Measurements from ENCODE around the gene APP. TPM values are rescaled to one million over a fixed set of nuclear protein-coding genes. Genes with fewer than 3 reads are reported as not detected.
A peak's percentile ranks its signal among the peaks of the same experiment; 100 is the strongest.

The APP gene
- total RNA-seq, 2 donors from 2014 or later: 20.5 to 46.6 TPM

DNA sequence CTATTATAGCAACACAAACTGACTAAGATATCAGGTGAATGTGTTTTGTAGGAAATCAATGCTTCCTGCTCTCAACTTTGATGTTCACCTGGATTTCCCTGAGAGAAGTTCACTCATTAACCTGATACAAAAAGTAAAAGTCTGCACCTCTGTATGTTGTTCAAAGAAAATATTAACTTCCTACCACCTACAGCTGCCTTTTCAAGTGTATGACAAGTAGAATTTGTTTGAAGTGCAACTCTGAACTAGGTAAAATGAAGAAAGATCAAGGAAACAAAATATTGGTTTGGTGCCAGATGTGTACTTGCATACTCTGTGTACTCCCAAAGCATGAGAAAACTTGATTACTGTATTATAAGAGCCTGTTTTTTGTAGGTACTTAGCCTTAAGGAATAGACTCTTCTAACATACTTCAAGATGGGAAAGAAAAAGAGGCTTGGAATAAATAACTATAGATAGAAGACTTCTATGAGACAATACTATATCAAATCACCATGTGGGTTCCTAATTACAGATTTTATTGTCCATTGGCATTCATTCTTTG, 193.4 kb downstream of the APP start:
- Mint-ChIP-seq H3K36me3 (ENCODE audit: low read depth) (peaks cover 76% of the 10 kb centered on the region), H3K4me3 (no peak overlapping the region), H3K27ac (no peak overlapping the region)

DNA sequence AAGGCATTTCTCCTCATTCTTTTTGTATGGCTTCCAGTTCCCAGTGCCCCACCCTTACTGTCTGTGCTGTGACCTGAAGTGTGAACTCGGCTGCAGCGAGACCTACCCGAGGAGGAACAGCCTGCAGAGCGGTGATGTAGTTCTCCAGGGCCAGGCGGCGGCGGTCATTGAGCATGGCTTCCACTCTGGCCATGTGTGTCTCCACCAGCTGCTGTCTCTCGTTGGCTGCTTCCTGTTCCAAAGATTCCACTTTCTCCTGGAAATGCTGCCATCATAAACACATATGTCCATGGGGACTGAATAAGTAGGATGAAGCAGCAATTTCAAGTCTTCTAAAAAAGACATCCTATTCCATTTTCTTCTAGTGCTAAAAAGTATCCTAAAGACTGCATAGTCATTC, 195.6 kb downstream of the APP start:
- H3K4me1 Mint-ChIP-seq: no peaks in the 10 kb centered on the region
- no peaks in the 10 kb centered on the region for H3K27me3 Mint-ChIP-seq
- H3K9me3 Mint-ChIP-seq: no peaks in the 10 kb centered on the region
- no peak overlapping the region for H3K27ac Mint-ChIP-seq
- peaks cover 76% of the 10 kb centered on the region for H3K36me3 Mint-ChIP-seq (ENCODE audit: low read depth)
- no peak for ATAC-seq (replicated peaks)
- no peak overlapping the region for H3K4me3 Mint-ChIP-seq

More for the DNA sequence above, 193.4 kb downstream of the APP start:
- no peaks in the 10 kb centered on the region for H3K4me1 Mint-ChIP-seq
- H3K9me3 Mint-ChIP-seq: no peaks in the 10 kb centered on the region
- ATAC-seq (replicated peaks): no peak
- H3K27me3 Mint-ChIP-seq: no peaks in the 10 kb centered on the region

DNA sequence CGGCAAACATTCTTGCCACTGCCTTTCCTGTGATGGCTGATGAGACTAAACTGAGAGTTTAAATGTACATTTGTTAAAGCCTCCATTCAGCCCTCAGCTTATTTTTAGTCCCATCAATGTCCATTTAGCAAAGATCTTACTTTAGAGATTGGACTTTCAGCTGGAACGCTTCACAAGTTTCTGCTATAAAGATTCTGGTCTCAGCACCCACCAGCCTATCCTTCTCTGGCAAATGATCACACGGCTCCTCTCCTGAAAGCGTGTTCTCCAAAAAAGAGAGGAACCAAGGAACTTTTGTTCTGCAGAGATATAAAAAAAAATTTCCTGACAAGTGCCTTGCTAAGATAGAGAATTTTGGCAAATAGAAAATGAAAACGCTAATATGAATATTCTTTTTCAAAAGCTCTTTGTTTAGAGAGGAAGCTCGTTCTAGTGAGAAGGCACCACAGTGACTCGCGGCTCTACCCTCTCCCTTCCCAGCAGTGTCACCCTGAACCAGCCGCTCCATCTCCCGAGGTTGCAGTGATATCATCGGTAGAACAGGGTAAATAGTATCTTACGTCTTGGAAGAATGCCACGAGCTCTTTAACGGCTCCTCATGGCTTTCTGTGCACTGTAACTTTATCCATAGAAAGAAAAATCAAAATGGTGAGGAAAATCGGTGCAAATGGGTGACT, 200.2 kb downstream of the APP start:
- Mint-ChIP-seq H3K9me3 (no peaks in the 10 kb centered on the region), H3K27ac (no peak overlapping the region), H3K4me1 (no peaks in the 10 kb centered on the region), H3K27me3 (no peaks in the 10 kb centered on the region), H3K36me3 (ENCODE audit: low read depth) (peaks cover 63% of the 10 kb centered on the region), H3K4me3 (no peak overlapping the region)
- no peak for ATAC-seq (replicated peaks)

DNA sequence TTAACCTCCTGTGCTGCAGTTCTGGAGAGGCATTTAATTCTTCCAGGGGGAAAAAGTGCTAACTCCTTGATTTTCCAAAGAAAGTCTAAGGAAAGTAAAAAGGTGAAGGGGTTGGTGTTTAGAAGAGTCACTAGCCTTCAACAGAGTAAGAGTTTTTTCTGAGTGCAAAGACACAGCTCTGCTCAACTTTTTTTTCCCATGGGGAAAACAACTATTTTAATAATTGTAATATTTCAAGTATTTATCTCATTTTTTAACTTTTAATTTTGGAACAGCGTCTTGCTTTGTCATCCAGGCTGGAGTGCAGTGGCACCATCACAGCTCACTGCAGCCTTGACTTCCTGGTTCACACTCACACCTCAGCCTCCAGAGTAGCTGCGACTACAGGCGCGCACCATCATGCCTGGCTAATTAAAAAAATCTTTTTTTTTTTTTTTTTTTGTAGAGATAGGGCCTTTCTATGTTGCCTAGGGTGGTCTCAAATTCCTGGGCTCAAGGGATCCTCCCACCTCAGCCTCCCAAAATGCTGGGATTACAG, 202.6 kb downstream of the APP start:
- Mint-ChIP-seq H3K27ac (peak overlapping the region; percentile 30), H3K4me1 (no peaks in the 10 kb centered on the region), H3K9me3 (no peaks in the 10 kb centered on the region), H3K27me3 (no peaks in the 10 kb centered on the region), H3K4me3 (no peak overlapping the region), H3K36me3 (ENCODE audit: low read depth) (peaks cover 47% of the 10 kb centered on the region)
- no peak for ATAC-seq (replicated peaks)

DNA sequence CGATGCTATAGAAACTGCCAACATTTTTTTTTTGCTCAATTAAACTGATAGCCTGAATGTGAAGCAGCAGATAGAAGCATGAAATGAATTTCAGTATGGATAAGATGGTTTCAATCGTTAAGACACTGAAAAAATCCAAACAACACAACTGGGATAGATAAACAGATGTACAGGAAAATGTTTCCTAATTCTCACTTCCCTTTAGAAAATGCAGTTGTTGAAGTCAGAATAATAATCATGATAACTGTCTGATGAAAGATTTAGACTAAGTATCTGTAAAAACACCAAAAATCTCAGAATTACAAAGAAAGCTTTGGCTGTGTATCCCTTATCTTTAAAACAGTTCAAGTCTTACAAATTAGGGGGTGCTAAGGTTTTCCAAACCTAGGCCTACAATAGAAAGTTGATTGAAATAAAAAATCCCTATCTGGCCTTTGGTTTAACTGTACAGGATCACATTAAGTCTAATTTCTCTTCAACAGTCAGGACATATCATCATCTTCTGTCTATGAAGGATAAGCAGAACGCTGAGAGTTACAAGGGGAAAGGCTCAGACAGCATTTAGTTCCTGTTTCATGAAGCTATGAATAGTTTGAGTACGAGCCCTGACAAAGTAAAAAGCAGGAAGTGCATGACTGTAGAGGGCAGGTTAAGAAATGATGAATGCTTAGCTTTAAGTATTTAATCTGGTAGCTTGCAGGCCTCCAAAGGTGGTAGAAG, 203.2 kb downstream of the APP start:
- H3K36me3 Mint-ChIP-seq (ENCODE audit: low read depth): peaks cover 41% of the 10 kb centered on the region
- ATAC-seq (replicated peaks): peak; percentile 45
- H3K9me3 Mint-ChIP-seq: no peaks in the 10 kb centered on the region
- peak overlapping the region; percentile 30 for H3K27ac Mint-ChIP-seq
- no peaks in the 10 kb centered on the region for H3K4me1 Mint-ChIP-seq
- no peaks in the 10 kb centered on the region for H3K27me3 Mint-ChIP-seq
- H3K4me3 Mint-ChIP-seq: no peak overlapping the region

DNA sequence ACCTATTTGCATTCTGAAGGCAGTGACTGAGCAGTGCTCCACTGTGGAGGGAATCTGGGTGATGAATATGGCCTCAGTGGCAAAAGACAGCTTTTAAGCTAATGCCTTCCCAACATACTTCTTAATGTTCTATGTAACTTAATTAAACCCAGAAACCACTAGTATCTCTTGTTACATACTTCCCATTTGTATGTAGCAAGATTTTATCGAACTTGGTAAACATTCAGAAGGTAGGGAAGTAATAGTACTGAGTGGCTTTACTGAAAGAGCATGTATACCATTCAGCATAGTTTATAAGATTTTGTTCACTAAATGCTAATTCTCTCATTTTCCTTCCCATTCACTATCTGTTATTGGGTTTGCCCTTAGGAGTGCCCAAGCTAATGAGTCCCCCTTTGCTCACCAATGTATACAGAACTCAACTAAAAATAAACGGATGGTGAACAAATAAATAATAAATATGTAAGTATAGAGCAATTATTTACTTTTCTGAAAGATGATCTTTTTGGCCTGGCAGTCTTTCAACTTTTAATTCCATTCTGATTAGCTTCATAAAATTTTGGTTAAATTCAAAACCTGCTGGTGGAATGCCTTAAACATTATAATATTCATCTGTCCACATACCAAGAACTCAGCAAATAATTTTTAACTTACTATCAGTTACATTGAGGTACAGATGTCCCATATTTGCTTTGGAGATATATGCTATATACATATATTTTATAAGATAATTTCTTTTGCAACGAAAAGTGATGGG, 204.4 kb downstream of the APP start:
- Mint-ChIP-seq H3K36me3 (ENCODE audit: low read depth) (peaks cover 29% of the 10 kb centered on the region), H3K27ac (no peak overlapping the region), H3K9me3 (no peaks in the 10 kb centered on the region), H3K4me1 (no peaks in the 10 kb centered on the region), H3K27me3 (no peaks in the 10 kb centered on the region), H3K4me3 (no peak overlapping the region)
- no peak for ATAC-seq (replicated peaks)

DNA sequence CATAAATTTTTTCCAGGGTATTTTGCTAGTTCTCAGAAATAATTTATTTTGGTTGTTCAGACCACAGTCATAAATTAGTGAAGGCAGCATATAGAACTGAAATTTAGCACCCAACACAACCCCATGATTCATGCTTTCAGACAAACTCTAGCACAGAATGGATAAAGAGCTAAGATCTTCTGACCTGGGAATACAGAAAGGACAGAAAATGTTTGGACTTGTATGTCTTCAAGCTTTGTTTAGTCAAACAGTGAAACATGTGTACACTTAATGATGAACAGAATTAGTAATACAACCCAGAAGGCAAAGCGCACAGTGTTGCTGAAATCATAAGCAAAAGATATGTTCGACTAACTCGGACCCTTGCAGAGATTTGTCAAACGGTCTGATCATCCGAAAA, 205.6 kb downstream of the APP start:
- Mint-ChIP-seq H3K4me3 (no peak overlapping the region), H3K4me1 (no peaks in the 10 kb centered on the region), H3K27me3 (no peaks in the 10 kb centered on the region), H3K27ac (no peak overlapping the region), H3K36me3 (ENCODE audit: low read depth) (peaks cover 17% of the 10 kb centered on the region), H3K9me3 (no peaks in the 10 kb centered on the region)
- ATAC-seq (replicated peaks): no peak

DNA sequence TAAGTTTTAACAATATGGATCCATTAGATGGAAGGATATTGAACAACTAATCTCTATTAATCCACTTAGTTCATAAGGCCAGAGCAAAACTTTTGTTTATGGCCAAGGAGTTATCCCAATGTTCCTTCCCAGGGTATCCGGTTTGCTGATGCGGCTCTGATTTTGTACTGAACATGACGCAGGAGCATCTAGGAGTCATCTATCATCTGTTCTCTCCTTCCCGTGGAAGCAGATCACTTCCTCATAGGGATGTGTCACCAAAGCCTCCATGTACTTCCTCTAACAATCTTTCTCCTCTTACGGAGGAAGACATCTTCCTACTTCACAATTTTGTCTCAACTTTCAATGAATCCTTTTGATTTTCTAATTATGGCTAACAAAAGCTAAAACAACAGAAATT, 206.6 kb downstream of the APP start:
- Mint-ChIP-seq H3K4me1 (no peaks in the 10 kb centered on the region), H3K27me3 (no peaks in the 10 kb centered on the region), H3K9me3 (no peaks in the 10 kb centered on the region), H3K4me3 (no peak overlapping the region), H3K36me3 (ENCODE audit: low read depth) (peaks cover 19% of the 10 kb centered on the region), H3K27ac (no peak overlapping the region)
- no peak for ATAC-seq (replicated peaks)

DNA sequence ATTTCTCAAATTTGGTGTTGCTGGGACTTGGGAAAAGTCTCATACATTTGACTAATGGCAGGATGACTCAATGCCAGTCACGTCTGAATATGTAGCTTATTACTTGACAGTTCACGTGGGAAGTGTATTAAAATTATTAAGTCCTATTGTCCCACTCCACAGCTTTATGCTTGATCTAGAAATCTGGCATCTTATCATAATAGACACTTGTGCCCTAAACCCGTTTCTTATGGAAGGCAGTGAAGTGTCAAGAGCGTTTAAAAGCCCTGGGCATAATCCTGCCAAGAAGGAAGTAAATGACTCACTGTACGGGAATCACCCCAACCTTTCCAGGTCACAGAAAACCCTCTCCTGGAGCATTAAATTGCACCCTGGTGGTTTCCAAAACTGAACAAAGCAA, 207.4 kb downstream of the APP start:
- no peak for ATAC-seq (replicated peaks)
- H3K27ac Mint-ChIP-seq: no peak overlapping the region
- no peaks in the 10 kb centered on the region for H3K27me3 Mint-ChIP-seq
- no peak overlapping the region for H3K4me3 Mint-ChIP-seq
- peaks cover 23% of the 10 kb centered on the region for H3K36me3 Mint-ChIP-seq (ENCODE audit: low read depth)
- H3K9me3 Mint-ChIP-seq: no peaks in the 10 kb centered on the region
- no peaks in the 10 kb centered on the region for H3K4me1 Mint-ChIP-seq

DNA sequence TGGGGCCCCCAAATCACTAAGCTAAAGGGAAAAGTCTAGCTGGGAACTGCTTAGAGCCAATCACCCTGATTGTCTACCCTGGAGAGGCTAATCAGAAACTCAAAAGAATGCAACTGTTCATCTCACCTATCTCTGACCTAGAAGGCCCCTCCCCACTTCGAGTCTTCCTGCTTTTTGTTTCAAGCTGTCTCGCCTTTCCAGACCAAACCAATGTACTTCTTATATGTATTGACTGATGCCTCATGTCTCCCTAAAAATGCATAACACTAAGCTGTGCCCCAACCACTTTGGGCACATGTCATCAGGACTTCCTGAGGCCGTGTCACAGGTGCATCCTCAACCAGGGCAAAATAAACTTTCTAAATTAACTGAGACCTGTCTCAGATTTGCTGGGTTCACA, 209.5 kb downstream of the APP start:
- no peak for ATAC-seq (replicated peaks)
- H3K27me3 Mint-ChIP-seq: no peaks in the 10 kb centered on the region
- H3K9me3 Mint-ChIP-seq: no peaks in the 10 kb centered on the region
- peaks cover 19% of the 10 kb centered on the region for H3K36me3 Mint-ChIP-seq (ENCODE audit: low read depth)
- no peak overlapping the region for H3K4me3 Mint-ChIP-seq
- H3K4me1 Mint-ChIP-seq: no peaks in the 10 kb centered on the region
- H3K27ac Mint-ChIP-seq: no peak overlapping the region

DNA sequence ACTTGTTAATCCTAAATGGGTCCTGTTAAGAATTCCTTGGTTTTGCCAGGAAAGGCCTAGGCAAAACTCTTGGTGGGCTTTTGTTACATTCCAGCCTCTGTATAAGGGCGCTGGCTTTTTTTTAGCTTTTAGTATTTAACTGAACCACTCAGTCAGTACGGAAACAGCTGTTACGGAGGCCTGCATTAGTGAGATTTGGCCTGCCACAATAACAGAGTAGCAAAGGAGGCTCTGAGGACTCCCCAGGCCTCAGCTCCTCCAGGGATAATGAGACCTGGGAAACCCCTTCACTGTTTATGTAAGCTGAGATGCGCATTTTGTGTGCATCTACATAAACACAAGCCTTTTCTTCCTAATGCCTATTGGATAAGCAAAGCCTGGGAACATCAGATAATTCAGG, 210.2 kb downstream of the APP start:
- peaks cover 19% of the 10 kb centered on the region for H3K36me3 Mint-ChIP-seq (ENCODE audit: low read depth)

DNA sequence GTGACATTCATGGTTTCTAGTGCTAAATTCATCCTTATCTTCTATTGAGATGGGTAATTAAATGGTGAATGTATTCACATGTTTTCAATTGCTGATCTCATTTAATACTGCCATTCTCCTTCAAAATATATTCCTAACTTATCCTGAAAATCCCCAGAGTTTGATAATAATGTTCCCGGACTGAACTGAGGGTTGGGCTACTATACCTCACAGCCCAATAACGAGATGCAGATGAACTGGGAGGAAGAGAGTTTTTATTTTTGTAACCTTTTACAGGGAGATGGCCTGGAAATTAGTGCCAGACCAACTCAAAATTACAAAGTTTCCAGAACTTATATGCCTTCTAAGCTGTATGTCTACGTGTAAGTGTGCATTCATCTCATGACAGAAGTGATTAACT, 210.8 kb downstream of the APP start:
- no peak overlapping the region for H3K27ac Mint-ChIP-seq
- no peaks in the 10 kb centered on the region for H3K4me1 Mint-ChIP-seq
- H3K36me3 Mint-ChIP-seq (ENCODE audit: low read depth): peaks cover 24% of the 10 kb centered on the region
- no peak for ATAC-seq (replicated peaks)
- no peaks in the 10 kb centered on the region for H3K9me3 Mint-ChIP-seq
- H3K4me3 Mint-ChIP-seq: no peak overlapping the region
- no peaks in the 10 kb centered on the region for H3K27me3 Mint-ChIP-seq

More for the DNA sequence above, 210.2 kb downstream of the APP start:
- H3K9me3 Mint-ChIP-seq: no peaks in the 10 kb centered on the region
- no peak for ATAC-seq (replicated peaks)
- H3K4me1 Mint-ChIP-seq: no peaks in the 10 kb centered on the region
- no peak overlapping the region for H3K4me3 Mint-ChIP-seq
- H3K27me3 Mint-ChIP-seq: no peaks in the 10 kb centered on the region
- no peak overlapping the region for H3K27ac Mint-ChIP-seq

DNA sequence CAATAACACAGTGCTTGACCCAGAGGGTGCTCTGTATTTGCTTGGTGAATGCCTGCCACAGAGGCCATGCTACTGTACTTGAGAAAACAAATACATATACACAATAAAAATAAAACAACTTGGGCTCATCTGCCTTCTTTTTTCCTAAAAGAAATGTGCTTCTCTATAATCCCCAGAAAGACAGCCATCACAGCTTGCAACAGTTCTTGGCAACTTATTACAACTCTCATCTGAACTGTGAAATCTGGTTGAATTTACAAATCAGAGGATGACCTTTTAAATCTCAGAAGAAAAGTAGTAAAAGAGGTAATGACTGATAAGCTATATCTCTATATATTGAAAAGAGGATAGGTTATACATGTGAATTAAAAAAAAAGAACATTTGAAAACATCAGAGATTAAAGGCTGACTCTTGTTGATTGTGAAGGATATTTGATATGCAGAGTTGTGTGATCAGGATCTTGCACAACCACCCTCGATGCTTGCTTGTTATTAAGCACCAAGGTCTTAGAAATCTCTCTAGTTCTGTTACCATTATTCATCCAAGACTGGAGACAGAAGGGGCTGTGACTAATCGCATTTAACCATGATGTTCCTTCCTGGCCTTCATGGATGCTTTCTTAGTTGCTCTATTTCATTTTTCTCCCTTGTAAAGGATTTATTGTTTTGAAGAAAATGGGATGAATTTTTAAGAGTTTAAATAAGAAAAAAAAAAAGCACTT, 213.4 kb downstream of the APP start:
- peaks cover 38% of the 10 kb centered on the region for H3K36me3 Mint-ChIP-seq (ENCODE audit: low read depth)
- no peak overlapping the region for H3K4me3 Mint-ChIP-seq
- ATAC-seq (replicated peaks): no peak
- no peaks in the 10 kb centered on the region for H3K4me1 Mint-ChIP-seq
- H3K27ac Mint-ChIP-seq: no peak overlapping the region
- H3K27me3 Mint-ChIP-seq: no peaks in the 10 kb centered on the region
- no peaks in the 10 kb centered on the region for H3K9me3 Mint-ChIP-seq

DNA sequence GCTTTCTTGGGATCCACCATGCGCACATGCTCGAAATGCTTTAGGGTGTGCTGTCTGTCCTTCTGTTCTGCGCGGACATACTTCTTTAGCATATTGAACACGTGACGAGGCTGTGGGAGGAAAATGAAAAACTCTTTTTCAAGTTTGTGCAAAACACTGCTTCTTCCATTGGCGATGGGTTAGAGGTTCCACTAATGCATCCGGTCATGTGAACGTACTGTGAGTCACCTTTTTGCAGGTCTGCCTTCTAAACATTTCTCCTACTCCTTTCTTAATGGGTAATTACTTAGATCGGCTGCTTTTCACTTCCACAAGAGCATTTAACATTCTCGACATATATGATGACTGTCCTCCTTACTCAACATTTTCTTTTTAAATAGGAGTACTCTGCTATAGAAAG, 214.9 kb downstream of the APP start:
- H3K9me3 Mint-ChIP-seq: no peaks in the 10 kb centered on the region
- H3K4me1 Mint-ChIP-seq: no peaks in the 10 kb centered on the region
- H3K27ac Mint-ChIP-seq: no peak overlapping the region
- H3K4me3 Mint-ChIP-seq: no peak overlapping the region
- H3K27me3 Mint-ChIP-seq: no peaks in the 10 kb centered on the region
- H3K36me3 Mint-ChIP-seq (ENCODE audit: low read depth): peaks cover 45% of the 10 kb centered on the region
- ATAC-seq (replicated peaks): no peak

All from activated T-helper 17 cell treated with anti-CD3 and anti-CD28 coated beads, Interleukin-2, amount 50 U/mL, for 72 hours (primary cell).